ENCODE data around the gene CCPG1. TPM values are rescaled to one million over a fixed set of nuclear protein-coding genes. Genes with fewer than 3 reads are reported as not detected.
"Not testable (repeated sequence)": the region's sequence is repeated elsewhere in the genome, so short reads cannot be mapped to it uniquely, and the experiment has no call there.

CCPG1 gene, protein sequence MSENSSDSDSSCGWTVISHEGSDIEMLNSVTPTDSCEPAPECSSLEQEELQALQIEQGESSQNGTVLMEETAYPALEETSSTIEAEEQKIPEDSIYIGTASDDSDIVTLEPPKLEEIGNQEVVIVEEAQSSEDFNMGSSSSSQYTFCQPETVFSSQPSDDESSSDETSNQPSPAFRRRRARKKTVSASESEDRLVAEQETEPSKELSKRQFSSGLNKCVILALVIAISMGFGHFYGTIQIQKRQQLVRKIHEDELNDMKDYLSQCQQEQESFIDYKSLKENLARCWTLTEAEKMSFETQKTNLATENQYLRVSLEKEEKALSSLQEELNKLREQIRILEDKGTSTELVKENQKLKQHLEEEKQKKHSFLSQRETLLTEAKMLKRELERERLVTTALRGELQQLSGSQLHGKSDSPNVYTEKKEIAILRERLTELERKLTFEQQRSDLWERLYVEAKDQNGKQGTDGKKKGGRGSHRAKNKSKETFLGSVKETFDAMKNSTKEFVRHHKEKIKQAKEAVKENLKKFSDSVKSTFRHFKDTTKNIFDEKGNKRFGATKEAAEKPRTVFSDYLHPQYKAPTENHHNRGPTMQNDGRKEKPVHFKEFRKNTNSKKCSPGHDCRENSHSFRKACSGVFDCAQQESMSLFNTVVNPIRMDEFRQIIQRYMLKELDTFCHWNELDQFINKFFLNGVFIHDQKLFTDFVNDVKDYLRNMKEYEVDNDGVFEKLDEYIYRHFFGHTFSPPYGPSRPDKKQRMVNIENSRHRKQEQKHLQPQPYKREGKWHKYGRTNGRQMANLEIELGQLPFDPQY
- 120 TPM for total RNA-seq

DNA sequence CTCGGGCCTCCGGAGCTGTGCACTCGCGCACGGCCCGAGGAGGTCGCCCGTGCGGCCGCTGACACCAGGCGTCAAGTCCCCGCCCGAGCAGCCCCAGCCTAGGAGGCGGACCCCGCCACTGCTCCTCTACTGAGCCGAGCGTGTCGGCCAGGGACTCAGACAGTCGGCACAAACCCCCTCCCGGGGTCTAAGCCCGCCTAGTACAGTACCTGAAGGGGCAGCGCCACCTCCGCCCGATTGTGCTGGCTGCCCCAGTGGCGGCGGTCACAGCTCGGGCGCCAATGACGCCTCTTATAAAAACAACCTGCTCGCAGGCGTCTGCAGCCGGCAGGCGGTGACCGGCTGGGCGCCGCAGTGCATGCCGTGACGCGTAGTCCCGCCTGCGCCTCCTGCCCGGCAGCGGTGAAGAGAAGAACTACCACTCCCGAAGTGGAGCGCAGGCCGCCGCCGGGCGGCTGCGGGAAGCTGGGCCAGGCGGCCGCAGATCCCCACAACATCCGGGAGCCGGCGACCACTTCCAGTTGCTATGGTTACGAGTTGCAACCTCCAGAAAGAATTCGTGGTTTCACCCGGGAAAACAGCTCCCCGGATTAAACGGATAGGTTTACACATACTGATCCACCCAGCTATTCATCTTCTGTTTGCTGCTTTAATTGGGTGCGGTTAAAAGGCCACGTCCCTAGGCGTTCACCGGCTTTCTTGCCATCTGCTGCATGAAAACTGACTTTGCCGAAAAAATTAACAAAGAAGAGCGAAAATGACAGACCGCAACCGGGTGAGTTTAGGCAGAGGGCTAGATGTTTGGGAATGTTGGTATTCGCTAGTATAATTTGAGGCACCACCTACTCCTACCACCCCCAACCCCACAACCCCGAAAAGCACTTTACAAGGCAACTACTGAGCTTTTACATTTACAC is at the start of gene CCPG1, which contains the start of gene PIERCE2:
Gene CCPG1 (minus strand): TSS at position 348 of the 917 bp plus-strand sequence. CDS start 18,935 bp downstream, outside the sequence.
Gene PIERCE2 (plus strand): TSS at position 484 of the 917 bp plus-strand sequence. CDS start 274 bp downstream, at position 758.
- peak; percentile 92 for DNase-seq (ENCODE audit: low spot score)

DNA sequence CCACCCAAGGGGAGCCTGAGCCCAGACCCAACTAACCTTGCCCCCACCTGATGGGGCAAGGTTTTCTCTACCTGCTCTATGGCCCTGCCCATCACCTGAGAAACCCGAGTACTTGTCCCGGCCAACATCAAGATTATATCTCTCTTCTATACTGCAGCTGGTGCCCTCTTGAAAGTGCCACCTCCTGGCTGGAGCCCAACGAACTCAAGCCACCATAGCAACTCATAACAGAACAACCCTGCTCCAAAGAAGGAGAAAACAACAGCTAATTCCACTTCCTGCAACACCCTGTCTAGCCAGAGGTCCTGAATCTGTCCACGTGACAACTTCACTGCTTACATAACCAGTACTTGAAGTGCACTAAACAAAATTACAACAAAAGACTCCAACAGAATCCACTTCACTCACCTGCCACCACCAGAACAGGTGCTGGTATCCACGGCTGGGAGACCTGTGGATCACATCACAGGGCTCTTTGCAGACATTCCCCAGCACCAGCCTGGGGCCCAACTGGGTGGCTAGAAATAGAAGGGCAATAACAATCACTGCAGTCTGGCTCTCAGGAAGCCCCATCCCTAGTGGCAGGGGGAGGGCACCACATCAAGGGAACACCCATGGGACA is 49.4 kb upstream of the CCPG1 start:
- DNase-seq (ENCODE audit: low spot score) = no peak

DNA sequence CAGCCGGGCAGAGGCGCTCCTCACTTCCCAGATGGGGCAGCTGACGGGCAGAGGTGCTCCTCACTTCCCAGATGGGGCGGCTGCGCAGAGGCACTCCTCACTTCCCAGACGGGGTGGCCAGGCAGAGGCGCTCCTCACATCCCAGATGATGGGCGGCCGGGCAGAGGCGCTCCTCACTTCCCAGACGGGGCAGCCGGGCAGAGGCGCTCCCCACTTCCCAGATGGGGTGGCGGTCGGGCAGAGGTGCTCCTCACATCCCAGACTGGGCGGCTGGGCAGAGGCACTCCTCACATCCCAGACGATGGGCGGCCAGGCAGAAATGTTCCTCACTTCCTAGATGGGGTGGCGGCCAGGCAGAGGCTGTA is 38.9 kb upstream of the CCPG1 start:
- not testable (repeated sequence) for DNase-seq (ENCODE audit: low spot score)

DNA sequence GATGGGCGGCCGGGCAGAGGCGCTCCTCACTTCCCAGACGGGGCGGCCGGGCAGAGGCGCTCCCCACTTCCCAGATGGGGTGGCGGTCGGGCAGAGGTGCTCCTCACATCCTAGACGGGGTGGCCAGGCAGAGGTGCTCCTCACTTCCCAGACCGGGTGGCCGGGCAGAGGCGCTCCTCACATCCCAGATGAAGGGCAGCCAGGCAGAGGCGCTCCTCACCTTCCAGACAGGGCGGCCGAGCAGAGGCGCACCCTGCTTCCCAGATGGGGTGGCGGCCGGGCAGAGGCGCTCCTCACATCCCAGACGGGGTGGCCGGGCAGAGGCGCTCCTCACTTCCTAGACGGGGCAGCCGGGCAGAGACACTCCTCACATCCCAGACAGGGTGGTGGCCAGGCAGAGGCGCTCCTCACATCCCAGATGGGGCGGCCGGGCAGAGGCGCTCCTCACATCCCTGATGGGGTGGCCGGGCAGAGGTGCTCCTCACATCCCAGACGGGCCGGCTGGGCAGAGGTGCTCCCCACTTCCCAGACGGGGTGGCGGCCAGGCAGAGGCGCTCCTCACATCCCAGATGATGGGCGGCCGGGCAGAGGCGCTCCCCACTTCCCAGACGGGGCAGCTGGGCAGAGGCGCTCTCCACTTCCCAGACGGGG is 38.3 kb upstream of the CCPG1 start:
- DNase-seq (ENCODE audit: low spot score) = not testable (repeated sequence)

DNA sequence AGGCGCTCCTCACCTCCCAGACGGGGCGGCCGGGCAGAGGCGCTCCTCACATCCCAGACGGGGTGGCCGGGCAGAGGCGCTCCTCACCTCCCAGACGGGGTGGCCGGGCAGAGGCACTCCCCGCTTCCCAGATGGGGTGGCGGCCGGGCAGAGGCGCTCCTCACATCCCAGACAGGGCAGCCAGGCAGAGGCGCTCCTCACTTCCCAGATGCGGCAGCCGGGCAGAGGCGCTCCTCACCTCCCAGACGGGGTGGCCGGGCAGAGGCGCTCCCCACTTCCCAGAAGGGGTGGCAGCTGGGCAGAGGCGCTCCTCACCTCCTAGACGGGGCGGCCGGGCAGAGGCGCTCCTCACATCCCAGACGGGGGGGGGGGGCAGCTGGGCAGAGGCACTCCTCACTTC is 37.8 kb upstream of the CCPG1 start:
- not testable (repeated sequence) for DNase-seq (ENCODE audit: low spot score)

DNA sequence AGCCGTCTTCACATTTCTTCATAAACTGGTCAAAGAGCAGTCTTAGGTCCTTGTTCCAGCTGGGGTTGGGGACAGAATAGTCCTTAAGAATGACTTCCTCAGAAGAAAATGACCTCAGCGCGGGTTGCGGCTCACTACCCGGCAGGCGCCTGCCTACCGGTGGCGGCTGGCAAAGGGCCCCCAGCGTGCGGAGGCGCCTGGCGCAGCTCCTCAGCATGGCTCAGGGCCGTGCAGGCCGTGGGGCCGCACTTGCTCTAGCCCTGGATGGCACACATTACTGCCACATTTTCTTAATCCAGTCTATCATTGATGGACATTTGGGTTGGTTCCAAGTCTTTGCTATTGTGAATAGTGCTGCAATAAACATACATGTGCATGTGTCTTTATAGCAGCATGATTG is 35.0 kb upstream of the CCPG1 start:
- DNase-seq (ENCODE audit: low spot score) = not testable (repeated sequence)

DNA sequence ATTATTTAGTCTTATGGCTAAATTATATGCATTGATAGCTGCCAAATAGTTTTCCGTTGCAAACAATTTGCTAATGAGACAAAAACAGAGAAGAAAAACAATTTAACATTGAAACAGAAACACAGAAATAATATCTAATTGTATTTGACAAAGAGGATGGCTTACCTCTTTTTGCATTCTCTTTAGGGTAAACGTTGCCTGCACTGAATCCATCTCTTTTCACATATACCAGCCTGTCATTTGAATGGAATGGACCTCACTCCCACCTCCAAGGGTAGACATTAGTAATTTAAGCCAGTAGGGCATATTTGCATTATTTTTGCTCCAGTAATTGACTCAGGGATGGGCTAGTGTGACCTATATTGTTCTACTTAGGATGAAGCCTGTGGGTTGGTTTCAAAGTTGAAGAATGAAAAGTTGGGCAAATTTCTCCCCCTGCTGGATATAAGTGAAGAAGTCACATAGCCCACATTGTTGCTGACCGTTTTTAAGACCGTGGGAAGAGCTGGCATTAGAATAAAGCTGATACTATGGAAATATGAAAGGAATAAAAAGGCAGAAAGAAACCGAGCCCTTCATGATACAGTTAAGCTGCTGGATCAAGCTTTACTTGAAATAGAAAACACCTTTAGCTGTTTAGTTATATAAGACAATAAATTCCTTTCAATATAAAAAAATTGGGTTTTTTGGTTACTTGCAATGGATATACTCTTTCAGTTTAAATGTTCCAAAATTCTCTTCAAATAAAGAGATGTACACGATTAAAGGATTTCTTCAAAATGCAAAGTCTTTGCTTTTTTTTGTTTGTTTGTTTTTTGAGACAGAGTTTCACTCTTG is 27.0 kb upstream of the CCPG1 start:
- DNase-seq (ENCODE audit: low spot score) = no peak

DNA sequence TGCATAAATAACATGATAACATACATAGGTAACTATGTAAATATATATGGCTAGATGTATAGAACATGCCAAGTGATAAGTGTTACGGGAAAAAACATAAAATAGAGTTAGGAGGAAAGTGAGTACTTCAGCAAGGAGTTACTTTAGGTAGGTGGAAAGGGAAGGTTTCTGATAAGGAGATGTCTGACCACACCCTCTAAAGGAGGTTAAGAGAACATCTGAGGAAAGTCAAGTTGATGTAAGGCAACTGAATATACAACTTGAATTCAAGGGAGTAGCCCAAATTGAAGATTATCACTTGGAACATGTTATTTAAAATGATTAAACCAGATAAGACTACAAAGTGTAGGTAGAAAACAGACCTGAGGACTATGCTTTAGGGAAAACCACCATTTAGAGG is 13.9 kb upstream of the CCPG1 start:
- no peak for DNase-seq (ENCODE audit: low spot score)

DNA sequence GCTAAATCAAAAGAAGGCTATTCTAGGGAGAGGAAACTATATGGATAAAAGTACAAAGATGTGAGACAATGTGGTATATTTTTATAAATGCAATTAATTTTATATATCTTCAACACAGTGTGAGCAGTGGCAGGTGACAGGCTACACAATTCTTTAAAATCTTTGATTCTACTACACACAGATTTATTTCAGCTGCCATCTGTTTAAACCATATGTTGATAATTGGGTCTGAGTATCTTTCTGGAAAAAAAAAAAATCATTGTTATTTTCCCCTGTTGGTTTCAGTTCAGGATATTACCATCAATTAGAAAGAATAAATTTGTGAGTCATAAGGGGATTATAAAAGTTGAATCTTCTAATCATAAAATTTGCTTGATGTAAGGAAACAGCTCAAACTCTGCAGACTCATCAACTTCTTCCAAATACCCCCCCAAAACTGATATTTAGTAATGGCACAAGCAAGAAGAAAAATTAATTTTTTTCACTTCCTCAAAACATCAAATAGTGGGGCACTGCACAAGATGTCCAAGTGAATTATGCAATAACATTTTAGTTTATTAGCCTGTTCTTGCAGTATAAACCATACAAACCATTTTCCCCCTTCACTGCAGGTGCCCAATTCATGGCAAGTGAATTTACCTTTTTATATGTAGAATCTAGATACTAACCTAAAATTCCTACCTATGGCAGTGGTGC is 12.2 kb upstream of the CCPG1 start:
- DNase-seq (ENCODE audit: low spot score) = no peak

DNA sequence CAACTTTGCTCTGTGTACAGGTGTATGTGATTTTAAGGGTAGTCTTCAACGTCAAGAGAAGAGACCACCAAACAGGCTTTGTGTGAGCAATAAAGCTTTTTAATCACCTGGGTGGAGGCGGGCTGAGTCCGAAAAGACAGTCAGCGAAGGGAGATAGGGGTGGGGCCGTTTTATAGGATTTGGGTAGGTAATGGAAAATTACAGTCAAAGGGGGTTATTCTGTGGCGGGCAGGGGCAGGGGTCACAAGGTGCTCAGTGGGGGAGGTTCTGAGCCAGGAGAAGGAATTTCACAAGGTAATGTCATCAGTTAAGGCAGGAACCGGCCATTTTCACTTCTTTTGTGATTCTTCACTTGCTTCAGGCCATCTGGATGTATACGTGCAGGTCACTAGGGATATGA is 9.5 kb upstream of the CCPG1 start:
- DNase-seq (ENCODE audit: low spot score) = not testable (repeated sequence)

DNA sequence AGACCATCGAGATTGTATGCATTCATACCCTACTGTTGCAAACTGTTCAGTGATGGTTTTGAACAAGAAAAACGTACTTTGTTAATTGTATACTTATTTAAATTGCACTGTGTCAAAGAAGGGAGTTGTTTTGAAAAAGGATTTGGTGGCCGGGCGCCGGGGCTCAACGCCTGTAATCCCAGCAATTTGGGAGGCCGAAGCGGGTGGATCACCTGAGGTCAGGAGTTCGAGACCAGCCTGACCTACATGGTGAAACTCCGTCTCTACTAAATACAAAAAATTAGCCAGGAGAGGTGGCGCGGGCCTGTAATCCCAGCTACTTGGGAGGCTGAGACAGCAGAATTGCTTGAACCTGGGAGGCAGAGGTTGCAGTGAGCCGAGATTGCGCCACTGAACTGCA is 817 bp upstream of the CCPG1 start:
- DNase-seq (ENCODE audit: low spot score) = not testable (repeated sequence)

DNA sequence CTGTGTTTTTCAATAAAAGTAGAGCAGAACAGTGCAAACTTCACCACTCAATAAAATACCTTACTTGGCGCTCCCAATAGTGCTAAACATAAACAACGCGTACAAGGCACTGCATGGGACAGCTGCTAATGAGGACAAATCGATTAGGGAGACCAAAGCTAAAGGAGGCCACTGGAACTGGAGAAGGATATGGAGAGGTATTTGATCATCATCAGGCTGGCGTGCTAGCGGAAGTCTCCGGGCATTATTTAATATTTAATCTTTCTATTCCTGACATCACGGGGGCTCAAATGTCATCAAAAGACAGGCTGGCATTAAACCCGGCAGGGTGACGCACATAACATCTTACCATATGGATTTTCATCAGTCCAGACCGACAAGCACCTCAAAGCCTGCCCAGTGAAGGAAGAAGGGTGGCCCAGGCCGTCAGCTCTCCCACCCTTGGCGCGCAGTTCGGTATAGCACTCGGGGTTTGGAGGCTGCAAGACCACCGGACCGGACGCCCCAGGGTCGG is 604 bp downstream of the CCPG1 start:
- DNase-seq (ENCODE audit: low spot score) = peak; percentile 49

DNA sequence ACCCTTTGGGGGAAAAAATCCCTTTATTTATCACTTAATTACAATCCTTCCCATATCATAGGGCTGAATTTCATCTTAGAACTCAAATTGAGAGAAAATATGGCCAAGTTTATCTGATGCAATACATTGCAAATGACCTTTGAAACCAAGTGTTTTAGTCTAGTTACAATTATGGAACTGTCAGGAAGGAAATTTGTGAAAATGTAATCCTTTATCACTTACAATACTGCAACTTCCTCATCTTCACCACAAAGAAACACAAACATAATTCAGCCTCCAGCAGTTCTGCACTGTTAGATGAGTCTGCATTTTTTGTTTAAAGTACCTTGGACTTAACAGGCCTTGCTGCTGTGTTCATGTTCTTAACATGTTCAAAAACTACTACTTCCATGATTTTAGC is 4.6 kb downstream of the CCPG1 start:
- DNase-seq (ENCODE audit: low spot score) = no peak

DNA sequence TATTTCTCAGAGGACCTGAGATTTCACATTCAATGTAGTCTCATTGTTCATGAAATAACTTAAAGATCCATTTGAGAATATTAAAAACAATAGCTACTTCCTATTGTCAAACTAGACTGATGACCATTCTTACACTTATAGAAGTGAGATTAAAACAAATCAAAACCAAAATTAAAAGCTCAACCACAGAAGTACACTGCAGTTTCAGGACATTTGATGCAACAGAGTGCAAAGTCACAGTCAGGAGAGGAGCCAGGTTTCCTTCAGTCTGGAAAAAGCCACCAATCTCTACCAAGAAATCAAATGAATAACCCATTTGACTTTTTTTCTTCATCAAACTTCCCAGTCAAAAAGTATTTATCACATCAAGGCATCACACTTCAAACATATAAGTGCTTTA is 5.5 kb downstream of the CCPG1 start:
- DNase-seq (ENCODE audit: low spot score) = no peak

DNA sequence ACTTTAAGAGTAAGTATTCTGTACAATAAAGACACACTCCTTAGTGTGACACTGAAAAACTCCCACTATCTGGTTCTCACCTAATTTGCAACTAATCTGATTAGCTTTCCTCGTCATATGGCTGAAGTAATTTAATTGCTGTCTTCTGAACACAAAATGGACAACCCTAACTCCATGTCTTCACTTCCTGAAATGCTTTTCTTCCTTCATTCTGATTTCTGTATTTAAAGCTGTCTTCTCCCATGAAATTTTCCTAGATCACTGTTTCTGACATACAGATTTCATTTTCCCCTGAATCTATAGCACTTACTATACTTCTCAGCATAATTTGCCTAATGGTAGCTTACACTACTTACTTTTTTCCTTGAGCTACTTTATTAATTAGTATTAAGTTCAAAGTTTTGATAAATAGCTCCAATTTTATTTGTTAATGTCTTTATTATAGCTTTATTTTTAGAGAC is 6.3 kb downstream of the CCPG1 start:
- DNase-seq (ENCODE audit: low spot score) = no peak

DNA sequence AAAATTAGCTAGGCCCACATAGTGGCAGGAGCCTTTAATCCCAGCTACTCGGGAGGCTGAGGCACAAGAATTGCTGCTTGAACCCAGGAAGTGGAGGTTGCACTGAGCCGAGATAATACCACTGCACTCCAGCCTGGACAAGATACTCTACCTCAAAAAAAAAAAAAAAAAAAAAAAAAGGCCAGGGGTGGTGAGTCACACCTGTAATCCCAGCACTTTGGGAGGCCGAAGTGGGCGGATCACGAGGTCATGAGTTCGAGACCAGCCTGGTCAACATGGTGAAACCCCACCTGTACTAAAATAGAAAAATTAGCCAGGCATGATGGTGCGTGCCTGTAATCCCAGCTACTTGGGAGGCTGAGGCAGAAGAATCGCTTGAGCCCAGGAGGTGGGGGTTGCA is 8.1 kb downstream of the CCPG1 start:
- not testable (repeated sequence) for DNase-seq (ENCODE audit: low spot score)

DNA sequence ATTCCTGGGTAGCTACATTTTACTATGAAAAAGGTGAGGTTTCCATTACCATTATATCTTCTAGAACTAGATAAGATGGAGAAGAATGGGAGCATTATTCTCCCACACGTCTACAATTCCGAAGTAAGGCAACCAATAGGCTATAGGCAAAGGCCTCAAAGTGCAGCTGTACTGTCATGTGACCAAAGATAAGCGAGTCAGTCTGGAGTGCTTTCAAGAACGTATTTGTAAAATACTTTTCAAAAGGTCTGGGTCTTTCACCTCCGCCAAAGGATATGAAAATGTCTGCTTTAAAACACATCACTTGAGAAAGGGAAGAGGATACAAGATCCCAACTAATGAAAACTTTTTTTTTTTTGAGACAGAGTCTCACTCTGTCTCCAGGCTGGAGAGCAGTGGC is 9.9 kb downstream of the CCPG1 start:
- DNase-seq (ENCODE audit: low spot score) = no peak

DNA sequence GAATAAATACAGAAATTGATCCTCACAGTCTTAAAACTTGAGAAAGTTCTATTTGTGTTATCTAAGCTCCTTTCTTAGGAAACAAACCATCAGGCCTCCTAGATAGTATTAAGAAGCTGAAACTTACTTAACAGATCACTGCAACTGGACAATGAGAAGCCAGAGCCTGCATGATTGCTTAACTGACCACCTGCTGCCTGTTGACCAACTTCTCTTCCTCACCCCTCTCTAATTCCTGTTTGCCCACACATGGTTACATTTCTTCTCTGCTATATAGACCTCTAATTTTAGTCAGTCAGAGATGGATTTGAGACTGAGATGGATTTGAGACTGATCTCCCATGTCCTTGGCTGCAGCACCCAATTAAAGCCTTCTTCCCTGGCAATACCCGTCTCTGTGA is 13.5 kb downstream of the CCPG1 start:
- DNase-seq (ENCODE audit: low spot score) = no peak

DNA sequence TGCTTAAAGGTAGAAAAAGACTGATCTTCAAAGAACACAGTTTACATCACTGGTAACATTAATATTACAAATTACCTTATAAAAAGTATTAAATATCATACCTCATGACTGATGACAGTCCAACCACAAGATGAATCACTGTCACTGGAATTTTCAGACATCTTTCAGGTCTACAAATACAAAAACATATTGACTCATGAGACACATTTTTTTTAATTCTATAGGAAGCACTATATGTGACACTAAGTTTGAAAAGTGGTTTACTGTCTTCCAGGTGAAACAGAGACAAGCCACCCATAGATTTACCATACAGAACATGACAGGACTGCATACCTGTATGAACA is 18.9 kb downstream of the CCPG1 start:
- no peak for DNase-seq (ENCODE audit: low spot score)

Data from mucosa of gallbladder (tissue), 1 donor.